NCI-H2196 (cell line): ENCODE measurements around the gene HASPIN.

Experiments used
- DNase-seq: peaks from one replicate; lab custom pipeline; 2025; ENCODE audit not compliant: unreplicated experiment; lab: John Stamatoyannopoulos, UW

Gene HASPIN

GRCh38 chr17:3723556-3724377 lies at the start of gene HASPIN:
HASPIN (plus strand) TSS chr17:3723903; CDS start chr17:3723936, 33 bp downstream.
- DNase-seq = peak; percentile 90

GRCh38 chr17:3675886-3676285 lies 47.8 kb upstream of the HASPIN start:
- no peak for DNase-seq

GRCh38 chr17:3678095-3678820 lies 45.4 kb upstream of the HASPIN start:
- no peak for DNase-seq

DNA sequence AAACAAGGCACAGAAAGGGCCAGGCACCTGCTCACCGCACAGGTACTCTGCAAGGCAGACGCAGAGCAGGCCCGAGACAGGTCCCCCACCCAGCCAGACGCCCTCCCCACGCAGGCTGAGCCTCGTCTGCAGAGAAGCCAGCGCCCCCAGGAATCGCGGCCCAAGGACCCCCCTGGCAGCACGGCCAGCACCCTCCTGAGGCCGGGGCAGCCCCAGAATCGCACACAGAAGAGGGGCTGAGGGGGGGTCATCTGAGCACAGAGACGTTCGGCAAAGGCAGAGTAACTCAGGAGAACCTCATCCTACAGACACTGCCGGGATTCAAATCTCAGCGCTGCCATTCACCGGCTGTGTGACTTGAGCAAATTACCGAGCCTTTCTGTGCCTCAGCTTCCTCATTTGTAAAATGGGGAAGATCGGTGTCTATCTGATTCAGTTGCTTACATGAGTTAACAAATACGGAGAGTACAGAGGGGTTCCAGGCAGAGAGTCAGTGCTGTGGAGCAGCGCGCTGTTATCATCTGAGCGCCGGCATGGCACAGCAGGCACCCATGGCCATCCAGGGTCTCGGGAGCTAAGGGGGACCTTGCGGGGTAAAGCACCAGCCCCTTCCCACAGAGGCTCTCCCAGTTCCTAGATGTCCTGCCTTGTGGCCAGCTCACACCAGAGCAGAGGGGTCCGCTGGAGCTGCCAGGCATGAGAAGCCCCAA lies 44.7 kb upstream of the HASPIN start:
- DNase-seq = no peak

- DNase-seq = no peak
These were observed 44.1 kb upstream of the HASPIN start for GRCh38 chr17:3679531-3680126.

- DNase-seq = no peak
These were observed 42.6 kb upstream of the HASPIN start for GRCh38 chr17:3681057-3681456.

GRCh38 chr17:3681565-3681964 lies 42.1 kb upstream of the HASPIN start:
- no peak for DNase-seq

DNA sequence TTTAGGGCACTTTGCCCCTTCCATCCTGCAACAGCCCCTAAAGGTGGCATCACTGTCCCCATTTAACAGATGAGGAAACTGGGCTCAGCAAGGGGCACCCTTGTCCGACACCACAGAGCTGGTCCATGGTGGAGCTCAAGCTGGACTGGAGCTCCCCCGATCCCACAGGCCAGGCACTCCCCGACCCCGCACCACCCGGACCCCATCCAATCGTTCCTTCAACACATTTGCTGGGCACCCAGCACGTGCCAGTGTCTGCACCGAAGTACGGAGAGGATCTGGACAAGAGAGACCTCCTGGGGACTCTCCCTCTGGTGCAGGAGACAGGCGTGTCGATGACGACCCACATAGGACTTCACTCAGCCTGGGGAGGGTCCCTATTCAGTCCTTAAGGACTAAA lies 41.7 kb upstream of the HASPIN start:
- DNase-seq = no peak

GRCh38 chr17:3683054-3683511 lies 40.6 kb upstream of the HASPIN start:
- no peak for DNase-seq

DNA sequence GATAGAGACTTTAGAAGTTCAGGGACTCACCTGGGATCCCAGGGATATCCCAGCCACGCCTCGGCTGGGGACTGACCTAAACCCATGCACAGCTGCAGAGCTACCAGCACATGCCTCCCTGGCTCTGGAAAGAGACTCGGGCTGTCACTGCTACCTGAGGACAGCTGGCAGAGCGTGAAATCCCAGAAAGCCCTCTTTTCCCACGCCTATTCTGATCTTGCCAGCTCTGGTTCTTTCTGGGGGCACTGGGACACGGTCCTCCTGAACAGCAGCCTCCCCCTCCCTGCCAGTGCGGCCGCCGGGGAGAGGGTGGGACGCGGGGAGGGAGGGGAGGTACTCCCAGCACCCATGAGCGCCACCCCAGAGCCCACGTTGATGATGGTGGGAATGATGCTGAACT lies 38.5 kb upstream of the HASPIN start:
- no peak for DNase-seq

DNA sequence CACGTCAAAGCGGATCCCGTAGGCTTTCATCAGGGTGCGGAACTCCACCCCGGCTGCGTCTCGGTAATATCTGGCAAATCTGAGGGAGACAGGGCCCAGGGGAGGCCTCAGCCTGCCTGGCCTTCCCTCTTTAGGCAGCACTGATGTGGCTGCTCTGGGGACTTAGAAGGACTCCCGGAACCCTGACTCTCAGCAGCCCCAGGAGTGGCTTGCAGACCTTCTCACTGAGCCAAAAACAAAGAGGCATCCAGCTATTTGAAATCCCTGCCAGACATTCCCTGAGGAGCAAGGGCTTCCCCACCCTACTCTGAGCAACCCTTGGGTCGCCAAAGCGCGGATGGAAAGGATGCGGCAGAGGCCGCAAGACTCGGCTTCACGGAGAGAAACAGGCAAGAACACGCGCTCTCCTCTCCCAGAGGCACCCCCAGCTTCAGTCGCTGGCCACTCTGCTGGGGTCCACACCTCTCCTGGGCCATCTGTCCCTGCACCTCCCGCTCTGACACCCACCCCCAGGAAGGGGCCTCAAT lies 35.6 kb upstream of the HASPIN start:
- no peak for DNase-seq

GRCh38 chr17:3688852-3689261 lies 34.8 kb upstream of the HASPIN start:
- no peak for DNase-seq

- DNase-seq = no peak
These were observed 34.2 kb upstream of the HASPIN start for GRCh38 chr17:3689262-3690093.

- DNase-seq = no peak
These were observed 33.5 kb upstream of the HASPIN start for GRCh38 chr17:3690094-3690715.

- DNase-seq = no peak
These were observed 32.1 kb upstream of the HASPIN start for GRCh38 chr17:3691617-3692067.

GRCh38 chr17:3692346-3692745 lies 31.4 kb upstream of the HASPIN start:
- DNase-seq = no peak

DNA sequence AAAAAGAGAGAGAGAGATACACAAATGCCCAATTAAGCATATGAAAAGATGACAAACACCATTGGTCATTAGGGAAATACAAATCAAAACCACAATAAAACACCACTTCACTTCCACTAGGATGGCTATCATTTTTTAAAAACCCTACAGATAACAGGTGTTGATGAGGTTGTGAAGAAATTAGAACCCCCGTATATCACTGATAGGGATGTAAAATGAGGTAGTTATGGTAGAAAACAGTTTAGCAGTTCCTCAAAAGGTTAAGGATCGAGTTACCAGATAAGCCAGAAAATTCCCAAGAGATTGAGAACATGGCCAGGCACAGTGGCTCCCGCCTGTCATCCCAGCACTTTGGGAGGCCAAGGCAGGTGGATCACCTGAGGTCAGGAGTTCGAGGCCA lies 30.6 kb upstream of the HASPIN start:
- no peak for DNase-seq

DNA sequence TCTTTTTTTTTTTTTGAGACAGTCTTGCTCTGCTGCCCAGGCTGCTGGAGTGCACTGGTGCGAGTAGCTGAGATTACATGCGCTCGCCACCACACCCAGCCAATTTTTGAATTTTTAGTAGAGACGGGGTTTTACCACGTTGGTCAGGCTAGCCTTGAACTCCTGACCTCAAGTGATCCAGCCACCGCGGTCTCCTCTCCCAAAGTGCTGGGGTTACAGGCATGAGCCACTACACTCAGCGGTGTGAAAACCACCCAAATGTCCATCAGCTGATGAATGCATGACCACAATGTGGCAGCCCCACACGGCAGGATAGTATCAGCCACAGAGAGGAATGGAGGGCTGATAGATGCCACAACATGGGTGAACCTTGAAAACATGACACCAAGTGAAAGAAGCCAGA lies 29.9 kb upstream of the HASPIN start:
- no peak for DNase-seq

GRCh38 chr17:3695129-3695722 lies 28.5 kb upstream of the HASPIN start:
- no peak for DNase-seq
